HCT116 (cell line): ENCODE measurements around the gene NRCAM. TPM values are rescaled to one million over a fixed set of nuclear protein-coding genes. Genes with fewer than 3 reads are reported as not detected.

Source experiments
- ATAC-seq: fragments of 200-7000 bp; cut with Tn5 transposase; 2 replicates; pipeline ENCODE4 v1.9.1; 2020; ENCODE audit warnings: mild to moderate bottlenecking, moderate library complexity
- BruUV-seq: library from RNA; stranded (reverse); fragments of 400-500 nt; replicated peaks from 2 replicates; lab custom pipeline; 2021; lab: Mats Ljungman, UMichigan
- CTCF ChIA-PET: fragments of 300-600 bp; sonication (Branson Sonifier 250); formaldehyde crosslinking; loops from one replicate; lab custom pipeline; 2021; ENCODE audit warnings: antibody characterized with exemption; lab: Charles Lee
- POLR2A ChIA-PET: fragments of 300-600, 350-600 bp; sonication (Branson Sonifier 250); formaldehyde crosslinking; loops from one replicate; lab custom pipeline; 2021; ENCODE audit warnings: antibody characterized with exemption; lab: Charles Lee
- RAD21 ChIA-PET, 2 experiments: fragments of 300-600 bp; sonication (Branson Sonifier 250); formaldehyde crosslinking; loops; one replicate each; lab custom pipeline; 2023; ENCODE audit warnings: low total read pairs in 2 of 2; ENCODE audit not compliant: uncharacterized antibody in 2 of 2, unreplicated experiment in 2 of 2, low non-redundant PET in 1 of 2; lab: Charles Lee
- DNase-seq: peaks from one replicate; pipeline ENCODE4 v3.0.0-alpha.2; 2010; ENCODE audit warnings: low read depth, low spot score
- H2AFZ ChIP-seq: fragments of 200-600 bp; shearing (Covaris generic), sonication (generic); 2 replicates; pipeline ENCODE4 v1.6.1; 2017; ENCODE audit warnings: low read depth, mixed run types, mixed read lengths, antibody characterized with exemption, low read length; ENCODE audit not compliant: poor library complexity, severe bottlenecking
- H3K27ac ChIP-seq: 2 replicates; pipeline ENCODE4 v1.5.1; 2012; ENCODE audit warnings: low read depth, low read length
- H3K27me3 ChIP-seq: fragments of 200-600 bp; sonication (generic); 2 replicates; pipeline ENCODE4 v1.6.1; 2016; ENCODE audit warnings: mixed run types, low read length, mixed read lengths; ENCODE audit not compliant: insufficient read depth
- H3K36me3 ChIP-seq, 2 experiments: fragments of 200-500 bp in 1 of 2; fragments of 200-600 bp in 1 of 2; sonication (Bioruptor generic) in 1 of 2; sonication (generic) in 1 of 2; 2 replicates each; pipeline versions ENCODE4 v1.5.1 to v1.6.1; 2014 to 2016; ENCODE audit warnings: low read length in 2 of 2, inconsistent platforms in 1 of 2, mixed read lengths in 1 of 2, mixed run types in 1 of 2; ENCODE audit not compliant: insufficient read depth in 2 of 2, control insufficient read depth in 1 of 2
- H3K4me1 ChIP-seq, 2 experiments: fragments of 200-600 bp in 1 of 2; sonication (generic) in 1 of 2; 2 replicates each; pipeline versions ENCODE4 v1.5.1 to v1.6.1; 2012 to 2017; ENCODE audit warnings: low read length in 2 of 2, inconsistent platforms in 1 of 2, mild to moderate bottlenecking in 1 of 2, mixed read lengths in 1 of 2, mixed run types in 1 of 2, moderate library complexity in 1 of 2; ENCODE audit not compliant: insufficient read depth in 2 of 2, control insufficient read depth in 1 of 2
- H3K4me2 ChIP-seq: fragments of 200-600 bp; sonication (generic); 2 replicates; pipeline ENCODE4 v1.6.1; 2017; ENCODE audit warnings: mixed run types, low read length, mixed read lengths
- H3K4me3 ChIP-seq, 2 experiments: fragments of 200-600 bp in 1 of 2; sonication (generic) in 1 of 2; replicated peaks in 1 of 2; 2 replicates each; pipeline ENCODE4 v1.5.1; 2011 to 2016; ENCODE audit warnings: low read length in 2 of 2, control low read depth in 1 of 2, low read depth in 1 of 2, mild to moderate bottlenecking in 1 of 2, mixed read lengths in 1 of 2, mixed run types in 1 of 2
- H3K79me2 ChIP-seq: fragments of 200-600 bp; sonication (generic); 2 replicates; pipeline ENCODE4 v1.6.1; 2017; ENCODE audit warnings: mild to moderate bottlenecking, mixed run types, low read length, moderate library complexity, mixed read lengths; ENCODE audit not compliant: insufficient read depth
- H3K9ac ChIP-seq: fragments of 200-600 bp; sonication (generic); 2 replicates; pipeline ENCODE4 v1.6.1; 2016; ENCODE audit warnings: low read length, mixed read lengths
- H3K9me2 ChIP-seq: fragments of 200-600 bp; sonication (generic), shearing (Covaris generic); 2 replicates; pipeline ENCODE4 v1.6.1; 2017; ENCODE audit warnings: mixed run types, mild to moderate bottlenecking, moderate library complexity; ENCODE audit not compliant: insufficient read depth
- H3K9me3 ChIP-seq, 2 experiments: fragments of 200-500 bp in 1 of 2; fragments of 200-600 bp in 1 of 2; sonication (Bioruptor generic) in 1 of 2; sonication (generic) in 1 of 2; 2 replicates each; pipeline ENCODE4 v1.6.1; 2014 to 2017; ENCODE audit warnings: low read length in 2 of 2, mixed read lengths in 2 of 2, inconsistent platforms in 1 of 2, low read depth in 1 of 2, mild to moderate bottlenecking in 1 of 2, mixed run types in 1 of 2, moderate library complexity in 1 of 2; ENCODE audit not compliant: control insufficient read depth in 1 of 2, insufficient read depth in 1 of 2
- H4K20me1 ChIP-seq: fragments of 200-600 bp; sonication (generic), shearing (Covaris generic); 2 replicates; pipeline ENCODE4 v1.6.1; 2017; ENCODE audit warnings: mixed run types, mild to moderate bottlenecking, moderate library complexity; ENCODE audit not compliant: insufficient read depth
- CBX3 ChIP-seq: IDR thresholded peaks from 2 replicates; pipeline ENCODE4 v1.6.1; 2012; ENCODE audit warnings: low read depth
- CEBPB ChIP-seq: IDR thresholded peaks from 2 replicates; pipeline ENCODE4 v1.6.1; 2012; ENCODE audit warnings: low read depth
- CTCF ChIP-seq, 3 experiments: fragments of 200-600 bp in 1 of 3; sonication (generic) in 1 of 3; IDR thresholded peaks in 2 of 3; conservative IDR thresholded peaks in 1 of 3; 2 replicates each; pipeline ENCODE4 v1.5.1; 2012 to 2017; ENCODE audit warnings: low read depth in 2 of 3, low read length in 2 of 3, antibody characterized with exemption in 1 of 3, borderline replicate concordance in 1 of 3, control low read depth in 1 of 3, mild to moderate bottlenecking in 1 of 3, mixed read lengths in 1 of 3, mixed run types in 1 of 3, moderate library complexity in 1 of 3; ENCODE audit not compliant: insufficient read depth in 1 of 3
- EGR1 ChIP-seq: IDR thresholded peaks from 2 replicates; pipeline ENCODE4 v1.6.1; 2012; ENCODE audit warnings: low read depth
- ELF1 ChIP-seq: IDR thresholded peaks from 2 replicates; pipeline ENCODE4 v1.6.1; 2012; ENCODE audit warnings: low read depth, borderline replicate concordance
- EZH2 ChIP-seq: fragments of 200-600 bp; sonication (generic); IDR thresholded peaks from 2 replicates; pipeline ENCODE4 v1.6.1; 2017; ENCODE audit warnings: antibody characterized with exemption, mixed run types
- EZH2phosphoT487 ChIP-seq: fragments of 200-600 bp; IDR thresholded peaks from 2 replicates; pipeline ENCODE4 v1.6.1; 2018; ENCODE audit warnings: antibody characterized with exemption, borderline replicate concordance
- FOSL1 ChIP-seq: IDR thresholded peaks from 2 replicates; pipeline ENCODE4 v1.6.1; 2012; ENCODE audit warnings: low read depth
- JUND ChIP-seq: IDR thresholded peaks from 2 replicates; pipeline ENCODE4 v1.6.1; 2012
- MAX ChIP-seq: IDR thresholded peaks from 2 replicates; pipeline ENCODE4 v1.6.1; 2012
- POLR2A ChIP-seq: IDR thresholded peaks from 2 replicates; pipeline ENCODE4 v1.7.0; 2011; ENCODE audit warnings: borderline replicate concordance; ENCODE audit not compliant: insufficient read depth, insufficient read length; ENCODE audit errors: extremely low read depth
- RAD21 ChIP-seq: IDR thresholded peaks from 2 replicates; pipeline ENCODE4 v1.6.1; 2012; ENCODE audit warnings: low read depth, mild to moderate bottlenecking
- REST ChIP-seq: IDR thresholded peaks from 2 replicates; pipeline ENCODE4 v1.6.1; 2012; ENCODE audit warnings: low read depth
- SIN3A ChIP-seq: IDR thresholded peaks from 2 replicates; pipeline ENCODE4 v1.6.1; 2012; ENCODE audit warnings: low read depth
- SP1 ChIP-seq: IDR thresholded peaks from 2 replicates; pipeline ENCODE4 v1.6.1; 2012; ENCODE audit warnings: low read depth
- SRF ChIP-seq: IDR thresholded peaks from 2 replicates; pipeline ENCODE4 v1.6.1; 2012; ENCODE audit warnings: low read depth
- YY1 ChIP-seq: IDR thresholded peaks from 2 replicates; pipeline ENCODE4 v1.6.1; 2011; ENCODE audit warnings: low read length, low read depth, moderate library complexity, mild to moderate bottlenecking; ENCODE audit not compliant: insufficient replicate concordance; ENCODE audit errors: extremely low read depth
- ZBTB33 ChIP-seq: IDR thresholded peaks from 2 replicates; pipeline ENCODE4 v1.6.1; 2011; ENCODE audit warnings: mild to moderate bottlenecking, low read length, moderate library complexity; ENCODE audit not compliant: insufficient replicate concordance; ENCODE audit errors: extremely low read depth
- ZFX ChIP-seq: fragments of 450-650 bp; IDR thresholded peaks from 2 replicates; pipeline ENCODE4 v1.6.1; 2017
- intact Hi-C: fragments of 100-400 bp; cut with micrococcal nuclease; formaldehyde crosslinking; loops from 2 replicates; pipeline ENCODE4 v1.10.0; 2022
- total RNA-seq: library from RNA; stranded (reverse); gene quantifications from one replicate; pipeline ENCODE4 v1.2.1, GENCODE V29; 2021; ENCODE audit not compliant: unreplicated experiment

NRCAM gene
- total RNA-seq, 1 experiment from 2014 or later, result 0.15 TPM

GRCh38 chr7:108267615-108268014 is 188.6 kb downstream of the NRCAM start:
- H3K9me2 ChIP-seq, result no peaks in the 10 kb centered on the region
- H3K27ac ChIP-seq, result no peak overlapping the region
- no peak overlapping the region for H3K4me3 ChIP-seq
- no TSS peak for BruUV-seq
- H3K4me2 ChIP-seq, result no peak overlapping the region
- TF ChIP-seq POLR2A (no peak), CBX3 (no peak), FOSL1 (no peak), RAD21 (no peak), ZFX (no peak), EZH2phosphoT487 (no peak), CEBPB (no peak), SP1 (no peak), SIN3A (no peak), ELF1 (no peak), EZH2 (no peak), MAX (no peak), CTCF (IDR thresholded peaks at IDR 0.05 in 2 of 3, conservative IDR thresholded peaks at IDR 0.05 in 1 of 3; ENCODE audit: borderline replicate concordance in 1 of 3, insufficient read depth in 1 of 3, low read depth in 2 of 3, low read length in 2 of 3) (no peak), EGR1 (no peak), REST (no peak), ZBTB33 (no peak), JUND (no peak), SRF (no peak), YY1 (no peak)
- no peaks in the 10 kb centered on the region for H4K20me1 ChIP-seq
- intact Hi-C loops, result no loop called here
- DNase-seq, result no peak
- ChIA-PET CTCF (no interaction called here), RAD21 (no interaction called here), POLR2A (no interaction called here)
- no peaks in the 10 kb centered on the region for H3K9me3 ChIP-seq
- no peaks in the 10 kb centered on the region for H3K36me3 ChIP-seq
- no peak overlapping the region for H2AFZ ChIP-seq
- no peak for ATAC-seq
- H3K79me2 ChIP-seq, result no peaks in the 10 kb centered on the region
- no peaks in the 10 kb centered on the region for H3K27me3 ChIP-seq
- H3K4me1 ChIP-seq, result peaks cover 3 to 10% of the 10 kb centered on the region in 2 experiments; a peak in 3 of 4 replicates
- H3K9ac ChIP-seq, result no peak overlapping the region
